Glutamatergic neuron (in vitro differentiated cells): ENCODE measurements around the gene RAD51B. TPM values are rescaled to one million over a fixed set of nuclear protein-coding genes. Genes with fewer than 3 reads are reported as not detected.

Experiments
- DNase-seq: peaks from one replicate; pipeline ENCODE4 v3.0.0; 2022
- H3K27ac Mint-ChIP-seq: one replicate; pipeline ENCODE4 v1.8.0; 2020; ENCODE audit warnings: mild to moderate bottlenecking, mixed read lengths, inconsistent platforms; ENCODE audit not compliant: unreplicated experiment
- H3K27me3 Mint-ChIP-seq: one replicate; pipeline ENCODE4 v1.8.0; 2020; ENCODE audit warnings: mild to moderate bottlenecking, moderate library complexity, mixed read lengths, inconsistent platforms; ENCODE audit not compliant: unreplicated experiment
- H3K36me3 Mint-ChIP-seq: one replicate; pipeline ENCODE4 v1.8.0; 2020; ENCODE audit warnings: mild to moderate bottlenecking, mixed read lengths, inconsistent platforms; ENCODE audit not compliant: unreplicated experiment
- H3K4me1 Mint-ChIP-seq: one replicate; pipeline ENCODE4 v1.8.0; 2020; ENCODE audit warnings: mild to moderate bottlenecking, low read depth, mixed read lengths, inconsistent platforms; ENCODE audit not compliant: unreplicated experiment
- H3K4me3 Mint-ChIP-seq: one replicate; pipeline ENCODE4 v1.8.0; 2020; ENCODE audit warnings: mild to moderate bottlenecking, mixed read lengths, inconsistent platforms; ENCODE audit not compliant: unreplicated experiment
- H3K9me3 Mint-ChIP-seq: one replicate; pipeline ENCODE4 v1.8.0; 2020; ENCODE audit warnings: mild to moderate bottlenecking, moderate library complexity, mixed read lengths, inconsistent platforms; ENCODE audit not compliant: unreplicated experiment
- total RNA-seq: library from RNA; stranded (reverse); fragmentation: NEBNext Ultra II Directional; extraction: Animal tissue kit (Norgen Biotek cat#: 25700); gene quantifications from one replicate; pipeline ENCODE4 v1.2.1, GENCODE V29; 2021; ENCODE audit not compliant: unreplicated experiment
- TF ChIP-seq, protein P1 (sequence below): fragments of 200-600 bp; sonication (generic); IDR thresholded peaks from one replicate; pipeline ENCODE4 v1.5.0; 2021; ENCODE audit not compliant: partially characterized antibody, unreplicated experiment

The RAD51B gene
- total RNA-seq, 1 donor from 2014 or later, result 9.7 TPM

GRCh38 chr14:67859169-67859749, 39.7 kb downstream of the RAD51B start:
- DNase-seq, result no peak
- Mint-ChIP-seq H3K27me3 (no peaks in the 10 kb centered on the region), H3K36me3 (no peaks in the 10 kb centered on the region), H3K4me3 (no peak overlapping the region), H3K27ac (no peak overlapping the region), H3K4me1 (no peaks in the 10 kb centered on the region), H3K9me3 (no peaks in the 10 kb centered on the region)
- TF ChIP-seq, protein P1, sequence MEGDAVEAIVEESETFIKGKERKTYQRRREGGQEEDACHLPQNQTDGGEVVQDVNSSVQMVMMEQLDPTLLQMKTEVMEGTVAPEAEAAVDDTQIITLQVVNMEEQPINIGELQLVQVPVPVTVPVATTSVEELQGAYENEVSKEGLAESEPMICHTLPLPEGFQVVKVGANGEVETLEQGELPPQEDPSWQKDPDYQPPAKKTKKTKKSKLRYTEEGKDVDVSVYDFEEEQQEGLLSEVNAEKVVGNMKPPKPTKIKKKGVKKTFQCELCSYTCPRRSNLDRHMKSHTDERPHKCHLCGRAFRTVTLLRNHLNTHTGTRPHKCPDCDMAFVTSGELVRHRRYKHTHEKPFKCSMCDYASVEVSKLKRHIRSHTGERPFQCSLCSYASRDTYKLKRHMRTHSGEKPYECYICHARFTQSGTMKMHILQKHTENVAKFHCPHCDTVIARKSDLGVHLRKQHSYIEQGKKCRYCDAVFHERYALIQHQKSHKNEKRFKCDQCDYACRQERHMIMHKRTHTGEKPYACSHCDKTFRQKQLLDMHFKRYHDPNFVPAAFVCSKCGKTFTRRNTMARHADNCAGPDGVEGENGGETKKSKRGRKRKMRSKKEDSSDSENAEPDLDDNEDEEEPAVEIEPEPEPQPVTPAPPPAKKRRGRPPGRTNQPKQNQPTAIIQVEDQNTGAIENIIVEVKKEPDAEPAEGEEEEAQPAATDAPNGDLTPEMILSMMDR, result no peak

GRCh38 chr14:67863223-67863622, 43.6 kb downstream of the RAD51B start:
- Mint-ChIP-seq H3K4me1 (no peaks in the 10 kb centered on the region), H3K4me3 (no peak overlapping the region), H3K9me3 (peaks cover 3% of the 10 kb centered on the region), H3K27me3 (no peaks in the 10 kb centered on the region), H3K36me3 (peaks cover 9% of the 10 kb centered on the region), H3K27ac (no peak overlapping the region)
- DNase-seq, result no peak
- TF ChIP-seq, protein P1, result no peak

DNA sequence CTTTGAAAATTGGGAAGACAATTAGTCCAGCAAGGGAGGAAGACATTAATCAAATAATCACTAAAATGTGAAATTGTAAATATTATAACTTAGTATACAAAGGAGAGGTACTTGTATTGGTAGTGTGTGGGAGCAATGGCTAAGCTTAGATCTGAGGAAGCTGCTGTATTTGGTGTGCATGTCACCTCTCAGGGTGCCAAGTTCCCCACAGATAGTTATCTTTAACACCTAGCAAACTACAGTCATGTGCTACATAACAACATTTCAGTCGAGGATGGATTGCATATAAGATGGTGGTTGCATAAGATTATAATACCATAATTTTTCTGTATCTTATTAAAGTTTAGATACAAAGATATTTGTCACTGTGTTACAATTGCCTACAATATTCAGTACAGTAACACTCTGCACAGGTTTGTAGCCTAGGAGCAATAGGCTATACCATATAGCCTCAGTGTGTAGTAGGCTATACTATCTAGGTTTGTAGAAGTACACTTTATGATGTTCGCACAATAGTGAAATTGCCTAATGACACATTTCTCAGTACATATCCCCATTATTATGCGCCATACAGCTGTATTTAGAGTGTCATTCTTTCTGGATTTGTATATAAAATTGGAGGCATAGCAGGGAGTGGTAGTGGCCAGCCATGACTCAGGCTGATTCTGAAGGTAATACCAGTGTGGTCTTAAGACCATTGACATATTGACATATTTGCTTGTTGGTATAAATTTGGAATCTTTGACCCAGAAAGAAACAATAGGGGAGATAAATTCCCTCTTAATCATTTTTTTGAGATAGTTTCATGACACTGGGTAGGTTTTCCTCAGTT, 55.8 kb downstream of the RAD51B start:
- Mint-ChIP-seq H3K4me1 (no peaks in the 10 kb centered on the region), H3K27me3 (no peaks in the 10 kb centered on the region), H3K36me3 (no peaks in the 10 kb centered on the region), H3K9me3 (no peaks in the 10 kb centered on the region), H3K4me3 (no peak overlapping the region), H3K27ac (no peak overlapping the region)
- no peak for DNase-seq
- TF ChIP-seq, protein P1, result no peak

DNA sequence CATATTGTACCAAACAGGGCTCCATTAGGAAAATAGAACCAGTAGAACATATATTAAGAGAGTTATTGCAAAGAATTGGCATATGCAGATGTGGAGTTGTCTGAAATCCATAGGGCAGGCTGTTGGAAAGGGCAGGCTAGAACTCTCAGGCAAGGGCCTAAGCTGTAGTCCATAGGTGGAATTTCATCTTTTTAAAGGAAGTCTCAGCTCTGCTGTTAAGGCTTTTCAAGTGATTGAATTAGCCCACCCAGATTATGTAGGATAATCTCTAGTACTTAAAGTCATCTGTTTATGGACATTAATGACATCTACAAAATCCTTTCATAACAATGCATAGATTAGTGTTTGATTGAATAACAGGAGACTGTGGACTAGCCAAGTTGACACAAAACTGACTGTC, 59.4 kb downstream of the RAD51B start:
- Mint-ChIP-seq H3K27ac (no peak overlapping the region), H3K4me3 (no peak overlapping the region), H3K27me3 (no peaks in the 10 kb centered on the region), H3K9me3 (peaks cover 2% of the 10 kb centered on the region), H3K4me1 (no peaks in the 10 kb centered on the region), H3K36me3 (no peaks in the 10 kb centered on the region)
- DNase-seq, result no peak
- TF ChIP-seq, protein P1, result no peak

DNA sequence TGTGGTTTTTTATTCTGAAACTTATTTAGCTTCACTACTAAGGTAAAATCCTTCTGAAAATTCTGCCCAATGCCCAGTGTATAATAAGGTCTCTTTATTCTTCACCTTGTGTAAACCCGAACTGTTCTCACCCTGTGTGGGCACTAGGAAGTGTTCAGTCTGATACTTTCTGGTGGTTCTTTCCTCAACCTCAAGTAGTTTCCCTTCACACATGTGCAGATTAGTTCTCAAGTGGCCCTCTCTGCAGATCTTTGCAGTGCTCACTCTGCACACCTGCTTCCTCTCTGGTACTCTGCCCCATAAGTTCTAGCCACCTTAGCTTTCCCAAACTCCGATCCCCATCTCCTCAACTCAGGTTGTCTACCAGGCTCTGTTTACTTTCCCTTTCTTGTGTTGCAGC, 61.6 kb downstream of the RAD51B start:
- TF ChIP-seq, protein P1, result no peak
- Mint-ChIP-seq H3K4me3 (no peak overlapping the region), H3K27me3 (no peaks in the 10 kb centered on the region), H3K9me3 (peaks cover 2% of the 10 kb centered on the region), H3K36me3 (no peaks in the 10 kb centered on the region), H3K27ac (no peak overlapping the region), H3K4me1 (no peaks in the 10 kb centered on the region)
- DNase-seq, result no peak
